ENCODE data around the gene ELF5.

The ELF5 gene

GRCh38 chr11:34493468-34493867, 20.1 kb downstream of the ELF5 start:
- Mint-ChIP-seq H3K4me1 (no peaks in the 10 kb centered on the region), H3K9me3 (no peaks in the 10 kb centered on the region), H3K4me3 (no peak overlapping the region), H3K36me3 (no peaks in the 10 kb centered on the region), H3K27ac (no peak overlapping the region), H3K27me3 (peaks cover 11% of the 10 kb centered on the region)
- CTCF ChIA-PET = interaction anchor here (1.1 to 2.0 kb wide), 5 partner anchors 19 to 505 kb away, joined by 3 to 8 read pairs (median 4); partner anchors contain the start of gene ELF5
- DNase-seq = no peak

GRCh38 chr11:34492806-34493414, 20.7 kb downstream of the ELF5 start:
- H3K4me1 Mint-ChIP-seq = no peaks in the 10 kb centered on the region

GRCh38 chr11:34490304-34490703, 23.3 kb downstream of the ELF5 start:
- Mint-ChIP-seq H3K4me3 (no peak overlapping the region), H3K9me3 (no peaks in the 10 kb centered on the region), H3K27ac (no peak overlapping the region), H3K36me3 (no peaks in the 10 kb centered on the region), H3K27me3 (peaks cover 7% of the 10 kb centered on the region), H3K4me1 (no peaks in the 10 kb centered on the region)
- DNase-seq = no peak
- CTCF ChIA-PET = no interaction called here

More at GRCh38 chr11:34492806-34493414, 20.7 kb downstream of the ELF5 start:
- Mint-ChIP-seq H3K36me3 (no peaks in the 10 kb centered on the region), H3K27me3 (peaks cover 11% of the 10 kb centered on the region), H3K9me3 (no peaks in the 10 kb centered on the region), H3K4me3 (no peak overlapping the region), H3K27ac (no peak overlapping the region)
- DNase-seq = peak; percentile 54
- CTCF ChIA-PET = interaction anchor here (0.6 to 2.0 kb wide), 13 partner anchors 11 to 685 kb away, joined by 3 to 16 read pairs (median 4); partner anchors contain the start of gene ELF5

- DNase-seq = no peak
- no peaks in the 10 kb centered on the region for H3K9me3 Mint-ChIP-seq
- CTCF ChIA-PET = interaction anchor here (0.6 to 0.8 kb wide), 2 partner anchors 123 to 134 kb away, joined by 3 read pairs; no protein-coding TSS in a partner anchor
- H3K4me1 Mint-ChIP-seq = no peaks in the 10 kb centered on the region
- H3K27ac Mint-ChIP-seq = no peak overlapping the region
- no peak overlapping the region for H3K4me3 Mint-ChIP-seq
- H3K36me3 Mint-ChIP-seq = no peaks in the 10 kb centered on the region
- H3K27me3 Mint-ChIP-seq = peaks cover 4% of the 10 kb centered on the region
Observed at GRCh38 chr11:34488855-34489557, 24.6 kb downstream of the ELF5 start.

- Mint-ChIP-seq H3K4me1 (no peaks in the 10 kb centered on the region), H3K4me3 (no peak overlapping the region), H3K27ac (no peak overlapping the region), H3K36me3 (no peaks in the 10 kb centered on the region), H3K27me3 (no peaks in the 10 kb centered on the region), H3K9me3 (no peaks in the 10 kb centered on the region)
- CTCF ChIA-PET = no interaction called here
- DNase-seq = no peak
Observed at GRCh38 chr11:34487430-34487829, 26.2 kb downstream of the ELF5 start.

GRCh38 chr11:34483106-34483874, 30.3 kb downstream of the ELF5 start:
- Mint-ChIP-seq H3K9me3 (no peaks in the 10 kb centered on the region), H3K4me3 (no peak overlapping the region), H3K36me3 (no peaks in the 10 kb centered on the region), H3K27me3 (peaks cover 12% of the 10 kb centered on the region), H3K27ac (no peak overlapping the region), H3K4me1 (no peaks in the 10 kb centered on the region)
- DNase-seq = no peak
- CTCF ChIA-PET = no interaction called here

- no peak overlapping the region for H3K27ac Mint-ChIP-seq
- no peak for DNase-seq
- H3K36me3 Mint-ChIP-seq = no peaks in the 10 kb centered on the region
- CTCF ChIA-PET = interaction anchor here (1.0 to 1.7 kb wide), 3 partner anchors 11 to 13 kb away, joined by 3 to 7 read pairs (median 5); no protein-coding TSS in a partner anchor
- no peak overlapping the region for H3K4me3 Mint-ChIP-seq
- H3K27me3 Mint-ChIP-seq = peaks cover 24% of the 10 kb centered on the region
- H3K4me1 Mint-ChIP-seq = no peaks in the 10 kb centered on the region
- H3K9me3 Mint-ChIP-seq = no peaks in the 10 kb centered on the region
Observed at GRCh38 chr11:34481307-34481706, 32.3 kb downstream of the ELF5 start.

- no peaks in the 10 kb centered on the region for H3K9me3 Mint-ChIP-seq
- H3K4me1 Mint-ChIP-seq = no peaks in the 10 kb centered on the region
- no peak overlapping the region for H3K4me3 Mint-ChIP-seq
- no peak overlapping the region for H3K27ac Mint-ChIP-seq
- DNase-seq = no peak
- peaks cover 24% of the 10 kb centered on the region for H3K27me3 Mint-ChIP-seq
- H3K36me3 Mint-ChIP-seq = no peaks in the 10 kb centered on the region
- CTCF ChIA-PET = interaction anchor here (1.7 kb wide), 1 partner anchor 12 kb away, joined by 7 read pairs; no protein-coding TSS in a partner anchor
Observed at GRCh38 chr11:34480314-34480713, 33.3 kb downstream of the ELF5 start.

GRCh38 chr11:34478845-34479663, 34.5 kb downstream of the ELF5 start:
- no peaks in the 10 kb centered on the region for H3K36me3 Mint-ChIP-seq
- peaks cover 24% of the 10 kb centered on the region for H3K27me3 Mint-ChIP-seq
- CTCF ChIA-PET = interaction anchor here (0.6 kb wide), 1 partner anchor 736 kb away, joined by 3 read pairs; no protein-coding TSS in a partner anchor
- no peaks in the 10 kb centered on the region for H3K9me3 Mint-ChIP-seq
- no peak overlapping the region for H3K27ac Mint-ChIP-seq
- no peak overlapping the region for H3K4me3 Mint-ChIP-seq
- no peaks in the 10 kb centered on the region for H3K4me1 Mint-ChIP-seq
- no peak for DNase-seq

- Mint-ChIP-seq H3K9me3 (no peaks in the 10 kb centered on the region), H3K4me1 (no peaks in the 10 kb centered on the region), H3K36me3 (peaks cover 10% of the 10 kb centered on the region), H3K27ac (no peak overlapping the region), H3K27me3 (peaks cover 24% of the 10 kb centered on the region), H3K4me3 (no peak overlapping the region)
- CTCF ChIA-PET = interaction anchor here (1.3 kb wide), 1 partner anchor 9 kb away, joined by 4 read pairs; no protein-coding TSS in a partner anchor
- no peak for DNase-seq
Observed at GRCh38 chr11:34476849-34477248, 36.7 kb downstream of the ELF5 start.

GRCh38 chr11:34475656-34476055, 37.9 kb downstream of the ELF5 start:
- Mint-ChIP-seq H3K4me3 (no peak overlapping the region), H3K27ac (no peak overlapping the region), H3K9me3 (no peaks in the 10 kb centered on the region), H3K36me3 (peaks cover 15% of the 10 kb centered on the region), H3K4me1 (no peaks in the 10 kb centered on the region), H3K27me3 (peaks cover 22% of the 10 kb centered on the region)
- DNase-seq = no peak
- CTCF ChIA-PET = interaction anchor here (1.3 kb wide), 1 partner anchor 8 kb away, joined by 4 read pairs; no protein-coding TSS in a partner anchor

- Mint-ChIP-seq H3K4me3 (no peak overlapping the region), H3K36me3 (peaks cover 22% of the 10 kb centered on the region), H3K27me3 (peaks cover 12% of the 10 kb centered on the region), H3K27ac (no peak overlapping the region), H3K9me3 (no peaks in the 10 kb centered on the region), H3K4me1 (no peaks in the 10 kb centered on the region)
- CTCF ChIA-PET = interaction anchor here (1.1 kb wide), 1 partner anchor 616 kb away, joined by 3 read pairs; no protein-coding TSS in a partner anchor
- no peak for DNase-seq
Observed at GRCh38 chr11:34473603-34474169, 39.9 kb downstream of the ELF5 start.

- Mint-ChIP-seq H3K36me3 (peaks cover 55% of the 10 kb centered on the region), H3K4me3 (no peak overlapping the region), H3K9me3 (peaks cover 9% of the 10 kb centered on the region), H3K27me3 (no peaks in the 10 kb centered on the region), H3K4me1 (peaks cover 9% of the 10 kb centered on the region), H3K27ac (no peak overlapping the region)
- CTCF ChIA-PET = interaction anchor here (0.6 to 3.6 kb wide), 21 partner anchors 8 to 1019 kb away, joined by 3 to 29 read pairs (median 4); partner anchors contain the start of genes ABTB2 and CAT
- peak; percentile 67 for DNase-seq
Observed at GRCh38 chr11:34468209-34468841, 45.3 kb downstream of the ELF5 start.

All from activated naive CD4-positive, alpha-beta T cell treated with anti-CD3 and anti-CD28 coated beads, Interleukin-2, amount 10 ng/mL, durations not matched to agents 7 days and 5 days (primary cell).